Smooth muscle cell (in vitro differentiated cells): ENCODE results near the gene MAP2K7. TPM values are rescaled to one million over a fixed set of nuclear protein-coding genes. Genes with fewer than 3 reads are reported as not detected.

Experiments
- DNase-seq: peaks from one replicate; lab custom pipeline; 2025; ENCODE audit not compliant: unreplicated experiment; lab: John Stamatoyannopoulos, UW
- H2AFZ ChIP-seq: fragments of 200-600 bp; sonication (generic); 2 replicates; pipeline ENCODE4 v1.6.0; 2016; ENCODE audit warnings: antibody characterized with exemption, low read depth, mild to moderate bottlenecking
- H3F3A ChIP-seq: fragments of 200-600 bp; sonication (generic); 2 replicates; pipeline ENCODE4 v1.6.0; 2017; ENCODE audit warnings: antibody characterized with exemption, low read depth
- H3K27ac ChIP-seq: fragments of 200-600 bp; sonication (generic); 2 replicates; pipeline ENCODE4 v1.5.1; 2016; ENCODE audit warnings: low read depth, mild to moderate bottlenecking
- H3K27me3 ChIP-seq: fragments of 200-600 bp; sonication (generic); 2 replicates; pipeline ENCODE4 v1.6.1; 2016; ENCODE audit warnings: low read depth, mild to moderate bottlenecking
- H3K36me3 ChIP-seq: fragments of 200-600 bp; sonication (generic); 2 replicates; pipeline ENCODE4 v1.5.1; 2016; ENCODE audit warnings: low read depth
- H3K4me1 ChIP-seq: fragments of 200-600 bp; sonication (generic); 2 replicates; pipeline ENCODE4 v1.5.1; 2016; ENCODE audit warnings: low read depth
- H3K4me2 ChIP-seq: fragments of 200-600 bp; sonication (generic); 2 replicates; pipeline ENCODE4 v1.6.0; 2016; ENCODE audit warnings: mild to moderate bottlenecking
- H3K4me3 ChIP-seq: fragments of 200-600 bp; sonication (generic); 2 replicates; pipeline ENCODE4 v1.5.1; 2016; ENCODE audit warnings: mild to moderate bottlenecking
- H3K79me2 ChIP-seq: fragments of 200-600 bp; sonication (generic); 2 replicates; pipeline ENCODE4 v1.6.0; 2016; ENCODE audit warnings: low read depth, mild to moderate bottlenecking
- H3K9ac ChIP-seq: fragments of 200-600 bp; sonication (generic); 2 replicates; pipeline ENCODE4 v1.6.0; 2016; ENCODE audit warnings: low read depth
- H3K9me3 ChIP-seq: fragments of 200-600 bp; sonication (generic); replicated peaks from 2 replicates; pipeline ENCODE4 v1.5.1; 2016; ENCODE audit warnings: low read depth
- H4K20me1 ChIP-seq: fragments of 200-600 bp; sonication (generic); 2 replicates; pipeline ENCODE4 v1.6.0; 2016; ENCODE audit warnings: low read depth
- WGBS: methylation state at CpG from one replicate; pipeline ENCODE4 v1.1.7; 2016; ENCODE audit warnings: low lambda C conversion rate; 5-methylcytosine and 5-hydroxymethylcytosine counted together
- polyA plus RNA-seq: library from polyadenylated mRNA; unstranded; fragments of >200 nt; fragmentation: Nextera tagmentation; extraction: Ambion mirVana; gene quantifications from 2 replicates; pipeline ENCODE4 v1.2.1, GENCODE V29; 2016
- total RNA-seq: library from RNA; depleted of rRNA; stranded (reverse); fragments of >200 nt; gene quantifications from 2 replicates; pipeline ENCODE4 v1.2.3, GENCODE V29; 2014
- TF ChIP-seq, protein P1 (sequence below): fragments of 200-600 bp; sonication (generic); IDR thresholded peaks from 2 replicates; pipeline ENCODE4 v1.5.1; 2017; ENCODE audit warnings: borderline replicate concordance, mild to moderate bottlenecking, antibody characterized with exemption; ENCODE audit not compliant: insufficient read depth, poor library complexity, severe bottlenecking

MAP2K7 gene
- total and polyA plus RNA-seq, 2 experiments from 2014 or later, result 6.7 to 9.2 TPM

- no peaks in the 10 kb centered on the region for H3F3A ChIP-seq
- 75% methylated on average over 16 of the region's 18 CpGs for WGBS
- H3K9me3 ChIP-seq, result no peaks in the 10 kb centered on the region
- H2AFZ ChIP-seq, result no peak overlapping the region
- no peaks in the 10 kb centered on the region for H3K79me2 ChIP-seq
- H3K4me1 ChIP-seq, result peaks cover 6% of the 10 kb centered on the region
- H3K27ac ChIP-seq, result no peak overlapping the region
- DNase-seq, result no peak
- H3K27me3 ChIP-seq, result peaks cover 79% of the 10 kb centered on the region
- no peak overlapping the region for H3K9ac ChIP-seq
- no peak overlapping the region for H3K4me3 ChIP-seq
- H3K36me3 ChIP-seq, result no peaks in the 10 kb centered on the region
- no peaks in the 10 kb centered on the region for H4K20me1 ChIP-seq
- TF ChIP-seq, protein P1, sequence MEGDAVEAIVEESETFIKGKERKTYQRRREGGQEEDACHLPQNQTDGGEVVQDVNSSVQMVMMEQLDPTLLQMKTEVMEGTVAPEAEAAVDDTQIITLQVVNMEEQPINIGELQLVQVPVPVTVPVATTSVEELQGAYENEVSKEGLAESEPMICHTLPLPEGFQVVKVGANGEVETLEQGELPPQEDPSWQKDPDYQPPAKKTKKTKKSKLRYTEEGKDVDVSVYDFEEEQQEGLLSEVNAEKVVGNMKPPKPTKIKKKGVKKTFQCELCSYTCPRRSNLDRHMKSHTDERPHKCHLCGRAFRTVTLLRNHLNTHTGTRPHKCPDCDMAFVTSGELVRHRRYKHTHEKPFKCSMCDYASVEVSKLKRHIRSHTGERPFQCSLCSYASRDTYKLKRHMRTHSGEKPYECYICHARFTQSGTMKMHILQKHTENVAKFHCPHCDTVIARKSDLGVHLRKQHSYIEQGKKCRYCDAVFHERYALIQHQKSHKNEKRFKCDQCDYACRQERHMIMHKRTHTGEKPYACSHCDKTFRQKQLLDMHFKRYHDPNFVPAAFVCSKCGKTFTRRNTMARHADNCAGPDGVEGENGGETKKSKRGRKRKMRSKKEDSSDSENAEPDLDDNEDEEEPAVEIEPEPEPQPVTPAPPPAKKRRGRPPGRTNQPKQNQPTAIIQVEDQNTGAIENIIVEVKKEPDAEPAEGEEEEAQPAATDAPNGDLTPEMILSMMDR, result no peak
- no peak overlapping the region for H3K4me2 ChIP-seq
Measured at GRCh38 chr19:7864690-7865074, 39.0 kb upstream of the MAP2K7 start.

GRCh38 chr19:7865262-7865911 is 38.3 kb upstream of the MAP2K7 start:
- Histone ChIP-seq H3K4me3 (no peak overlapping the region), H3K4me1 (peaks cover 6% of the 10 kb centered on the region), H3K27me3 (peaks cover 78% of the 10 kb centered on the region), H3K9me3 (no peaks in the 10 kb centered on the region), H4K20me1 (no peaks in the 10 kb centered on the region), H3K9ac (no peak overlapping the region), H3F3A (no peaks in the 10 kb centered on the region), H3K4me2 (no peak overlapping the region), H3K36me3 (no peaks in the 10 kb centered on the region), H3K79me2 (no peaks in the 10 kb centered on the region), H3K27ac (no peak overlapping the region), H2AFZ (no peak overlapping the region)
- TF ChIP-seq, protein P1, result no peak
- 61% methylated on average over 10 of the region's 10 CpGs for WGBS
- no peak for DNase-seq

DNA sequence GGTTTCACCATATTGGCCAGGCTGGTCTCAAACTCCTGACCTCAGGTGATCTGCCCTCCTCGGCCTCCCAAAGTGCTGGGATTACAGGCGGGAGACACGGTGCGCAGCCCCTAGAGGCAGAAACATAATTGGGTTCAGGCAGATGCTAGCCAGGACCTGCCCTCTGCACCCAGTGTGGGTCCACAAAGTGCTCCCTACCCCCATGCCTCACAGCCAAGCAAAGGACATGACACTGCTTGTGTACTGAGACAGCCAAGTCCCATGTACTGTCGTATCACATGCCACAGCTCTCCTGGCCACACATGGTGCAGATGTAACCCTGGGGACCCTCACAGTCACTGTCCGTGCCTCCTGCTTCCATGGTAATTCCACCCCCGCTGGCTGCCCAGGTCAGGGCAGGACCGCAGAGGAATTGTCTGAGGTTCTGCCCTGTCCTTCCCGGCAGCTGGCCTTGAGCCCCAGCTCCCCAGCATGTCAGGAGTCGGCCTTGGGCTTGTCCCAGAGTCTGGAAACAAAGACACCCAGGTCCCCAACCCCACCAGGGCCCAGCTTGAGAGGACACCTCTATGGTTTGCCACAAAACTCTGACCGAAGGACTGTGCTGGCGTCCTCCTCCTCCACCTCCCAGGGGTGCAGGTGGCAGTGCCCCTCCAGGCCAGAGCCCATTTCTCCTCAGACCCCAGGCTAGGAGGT is 37.1 kb upstream of the MAP2K7 start:
- H3K27ac ChIP-seq, result no peak overlapping the region
- H2AFZ ChIP-seq, result no peak overlapping the region
- H3F3A ChIP-seq, result peaks cover 3% of the 10 kb centered on the region
- 80% methylated on average over 12 of the region's 12 CpGs for WGBS
- no peak overlapping the region for H3K9ac ChIP-seq
- TF ChIP-seq, protein P1, result no peak
- no peak for DNase-seq
- no peaks in the 10 kb centered on the region for H3K36me3 ChIP-seq
- no peaks in the 10 kb centered on the region for H3K79me2 ChIP-seq
- H3K27me3 ChIP-seq, result peaks cover 68% of the 10 kb centered on the region
- no peak overlapping the region for H3K4me3 ChIP-seq
- H4K20me1 ChIP-seq, result no peaks in the 10 kb centered on the region
- H3K4me2 ChIP-seq, result no peak overlapping the region
- no peaks in the 10 kb centered on the region for H3K9me3 ChIP-seq
- H3K4me1 ChIP-seq, result peaks cover 6% of the 10 kb centered on the region
